ENCODE data around the gene SLIT3. TPM values are rescaled to one million over a fixed set of nuclear protein-coding genes. Genes with fewer than 3 reads are reported as not detected.

The SLIT3 gene
- total RNA-seq, 4 donors from 2014 or later, result 28.4 to 77.2 (median 63.8) TPM

- intact Hi-C loops (cut with DNase I), result no loop called here
- TF ChIP-seq POLR2A (IDR thresholded peaks at IDR 0.05) (no peak), CTCF (IDR thresholded peaks at IDR 0.05) (no peak)
- H3K36me3 ChIP-seq, result no peaks in the 10 kb centered on the region
- no peak overlapping the region for H3K4me3 ChIP-seq (replicated peaks in 1 of 3)
- no peaks in the 10 kb centered on the region for H3K27me3 ChIP-seq
- H3K27ac ChIP-seq, result no peak overlapping the region
- no peak for DNase-seq
- peaks cover 0 to 7% of the 10 kb centered on the region in 2 donors for H3K4me1 ChIP-seq
- no peaks in the 10 kb centered on the region for H3K9me3 ChIP-seq
- 86 to 97% methylated on average over 2 to 3 of the region's 3 CpGs for WGBS, 2 donors
Observed at GRCh38 chr5:168786147-168786546, 514.8 kb downstream of the SLIT3 start.

- peaks cover 0 to 7% of the 10 kb centered on the region in 2 donors for H3K4me1 ChIP-seq
- H3K9me3 ChIP-seq, result no peaks in the 10 kb centered on the region
- TF ChIP-seq POLR2A (IDR thresholded peaks at IDR 0.05), result no peak
- no peak for TF ChIP-seq CTCF (IDR thresholded peaks at IDR 0.05)
- 95 to 98% methylated on average over 4 of the region's 4 CpGs for WGBS, 2 donors
- H3K36me3 ChIP-seq, result no peaks in the 10 kb centered on the region
- H3K27ac ChIP-seq, result no peak overlapping the region
- H3K27me3 ChIP-seq, result no peaks in the 10 kb centered on the region
- no peak for DNase-seq
- intact Hi-C loops (cut with DNase I), result no loop called here
- H3K4me3 ChIP-seq (replicated peaks in 1 of 3), result no peak overlapping the region
Observed at GRCh38 chr5:168784454-168784853, 516.5 kb downstream of the SLIT3 start.

GRCh38 chr5:168781941-168782571 is 518.9 kb downstream of the SLIT3 start:
- no peak for TF ChIP-seq CTCF (IDR thresholded peaks at IDR 0.05)
- no peak for TF ChIP-seq POLR2A (IDR thresholded peaks at IDR 0.05)
- H3K4me1 ChIP-seq, result peaks cover 0 to 7% of the 10 kb centered on the region in 2 donors
- intact Hi-C loops (cut with DNase I), result no loop called here
- no peak overlapping the region for H3K27ac ChIP-seq
- DNase-seq, result no peak
- H3K27me3 ChIP-seq, result no peaks in the 10 kb centered on the region
- no peak overlapping the region for H3K4me3 ChIP-seq (replicated peaks in 1 of 3)
- WGBS, 2 donors, result 54 to 56% methylated on average over 10 of the region's 10 CpGs
- H3K36me3 ChIP-seq, result no peaks in the 10 kb centered on the region
- H3K9me3 ChIP-seq, result no peaks in the 10 kb centered on the region

GRCh38 chr5:168780888-168781287 is 520.1 kb downstream of the SLIT3 start:
- Histone ChIP-seq H3K9me3 (no peaks in the 10 kb centered on the region), H3K27ac (no peak overlapping the region), H3K27me3 (no peaks in the 10 kb centered on the region), H3K36me3 (no peaks in the 10 kb centered on the region), H3K4me1 (peaks cover 0 to 7% of the 10 kb centered on the region in 2 donors), H3K4me3 (replicated peaks in 1 of 3) (no peak overlapping the region)
- WGBS, 2 donors, result 83 to 84% methylated on average over 3 of the region's 3 CpGs
- TF ChIP-seq POLR2A (IDR thresholded peaks at IDR 0.05), result no peak
- intact Hi-C loops (cut with DNase I), result no loop called here
- DNase-seq, result no peak

GRCh38 chr5:168779333-168779732 is 521.6 kb downstream of the SLIT3 start:
- no peak for TF ChIP-seq CTCF (IDR thresholded peaks at IDR 0.05)
- TF ChIP-seq POLR2A (IDR thresholded peaks at IDR 0.05), result no peak
- Histone ChIP-seq H3K36me3 (no peaks in the 10 kb centered on the region), H3K9me3 (no peaks in the 10 kb centered on the region), H3K27ac (no peak overlapping the region), H3K27me3 (no peaks in the 10 kb centered on the region), H3K4me1 (peaks cover 0 to 7% of the 10 kb centered on the region in 2 donors), H3K4me3 (replicated peaks in 1 of 3) (no peak overlapping the region)
- intact Hi-C loops (cut with DNase I), result no loop called here
- DNase-seq, result no peak
- WGBS, 2 donors, result 90 to 94% methylated on average over 3 of the region's 3 CpGs
